GM19372 (cell line): ENCODE measurements around the gene LMBRD2.
"Not testable (repeated sequence)": the region's sequence is repeated elsewhere in the genome, so short reads cannot be mapped to it uniquely, and the experiment has no call there.

ENCODE experiments used
- ATAC-seq: cut with Tn5 transposase; IDR thresholded peaks from one replicate; pipeline ENCODE4 v1.9.1; 2021; ENCODE audit warnings: mild to moderate bottlenecking, low read depth, moderate library complexity; ENCODE audit not compliant: unreplicated experiment

LMBRD2 gene

GRCh38 chr5:36151434-36152323 lies at the start of gene LMBRD2, which contains the start of gene SKP2:
Gene LMBRD2 (minus strand): TSS chr5:36151887. CDS start chr5:36143349, 8,538 bp downstream.
Gene SKP2 (plus strand): TSS chr5:36152111. CDS start chr5:36152263, 152 bp downstream.
- peak; percentile 97 for ATAC-seq

DNA sequence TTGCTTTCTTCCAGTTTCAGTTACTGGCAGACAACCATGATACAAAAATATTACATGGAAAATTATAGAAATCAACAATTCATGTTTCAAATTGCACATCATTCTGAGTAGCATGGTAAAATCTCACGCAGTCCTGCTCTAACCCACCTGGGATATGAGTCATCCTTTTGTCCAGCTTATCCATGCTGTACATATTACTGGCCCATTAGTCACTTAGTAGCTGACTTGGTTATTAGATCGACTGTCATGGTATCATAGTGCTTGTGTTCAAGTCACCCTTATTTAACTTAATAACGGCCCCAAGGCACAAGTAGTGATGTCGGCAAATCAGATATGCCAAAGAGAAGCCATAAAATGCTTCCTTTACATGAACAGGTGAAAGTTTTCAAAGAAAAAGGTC lies 48.8 kb upstream of the LMBRD2 start:
- no peak for ATAC-seq

DNA sequence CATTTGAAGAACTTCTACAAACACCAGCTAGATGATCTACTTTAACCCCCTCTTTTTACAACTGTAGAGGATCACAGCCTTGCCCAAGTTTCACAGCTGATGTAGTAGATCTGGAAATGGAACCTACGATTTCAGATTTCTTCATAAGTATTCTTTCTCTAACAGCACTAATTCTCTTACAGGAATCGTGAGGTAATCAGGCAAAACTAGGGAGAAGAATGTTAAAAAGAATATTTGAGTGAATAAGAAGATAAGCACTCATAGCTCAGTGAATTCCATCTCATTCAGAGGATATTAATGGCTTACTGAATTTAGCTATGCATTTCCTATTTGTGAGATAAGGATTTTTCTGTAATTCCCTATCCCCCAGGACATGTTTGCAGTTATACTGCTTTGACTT lies 47.9 kb upstream of the LMBRD2 start:
- ATAC-seq = no peak

DNA sequence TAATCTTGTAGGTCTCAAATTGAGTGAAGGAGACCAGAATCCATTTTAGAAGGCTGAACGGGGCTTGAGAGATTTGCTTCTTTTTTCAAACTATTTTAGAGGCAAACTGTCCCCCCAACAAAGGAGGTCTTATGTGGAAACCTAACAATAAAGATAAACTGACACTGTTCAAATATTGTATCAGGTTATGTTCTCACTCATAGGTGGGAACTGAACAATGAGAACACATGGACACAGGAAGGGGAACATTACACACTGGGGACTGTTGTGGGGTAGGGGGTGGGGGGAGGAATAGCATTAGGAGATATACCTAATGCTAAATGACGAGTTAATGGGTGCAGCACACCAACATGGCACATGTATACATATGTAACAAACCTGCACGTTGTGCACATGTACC lies 47.1 kb upstream of the LMBRD2 start:
- ATAC-seq = not testable (repeated sequence)

GRCh38 chr5:36198281-36198680 lies 46.6 kb upstream of the LMBRD2 start:
- no peak for ATAC-seq

- no peak for ATAC-seq
These were observed 42.1 kb upstream of the LMBRD2 start for GRCh38 chr5:36193746-36194145.

- not testable (repeated sequence) for ATAC-seq
These were observed 32.7 kb upstream of the LMBRD2 start for GRCh38 chr5:36184408-36184807.

GRCh38 chr5:36181774-36182173 lies 30.1 kb upstream of the LMBRD2 start:
- ATAC-seq = no peak

- no peak for ATAC-seq
These were observed 29.1 kb upstream of the LMBRD2 start for GRCh38 chr5:36180556-36181350.

DNA sequence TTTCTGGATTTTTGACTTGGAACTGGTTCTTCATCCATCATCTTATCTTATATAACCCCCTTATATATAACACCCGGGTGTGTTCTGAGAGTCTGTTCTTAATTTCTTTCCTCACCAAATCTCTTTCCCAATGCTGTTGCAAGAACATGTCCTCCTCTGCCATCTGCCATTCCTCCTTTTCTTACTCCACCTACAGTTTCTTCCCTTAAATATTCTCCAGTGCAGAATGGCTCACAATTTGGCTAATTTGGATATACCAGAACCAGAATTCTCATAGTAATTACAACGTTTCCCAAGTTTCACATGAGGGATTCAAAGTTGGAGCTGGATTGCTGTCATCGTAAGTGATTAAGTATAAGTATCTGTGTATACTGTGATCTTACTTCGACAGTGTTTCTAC lies 28.3 kb upstream of the LMBRD2 start:
- ATAC-seq = no peak

DNA sequence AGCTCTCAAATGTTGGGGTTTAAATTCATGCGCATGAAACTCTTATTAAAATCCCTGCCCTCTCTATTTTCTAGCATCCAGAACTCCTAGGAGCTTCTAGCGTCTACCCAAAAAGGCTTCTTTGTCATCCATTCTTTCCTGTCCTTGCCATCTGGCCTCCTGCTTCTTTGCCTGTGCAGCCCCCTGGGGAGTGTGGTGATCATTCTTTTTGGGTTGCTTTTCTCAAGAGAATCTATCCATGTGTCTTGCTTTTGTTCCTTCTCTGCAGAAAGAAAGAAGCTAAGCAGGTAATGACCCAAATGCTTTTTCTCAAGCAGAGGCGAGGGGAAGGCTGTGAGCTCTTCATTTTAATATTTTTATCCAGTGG lies 26.8 kb upstream of the LMBRD2 start:
- ATAC-seq = no peak

DNA sequence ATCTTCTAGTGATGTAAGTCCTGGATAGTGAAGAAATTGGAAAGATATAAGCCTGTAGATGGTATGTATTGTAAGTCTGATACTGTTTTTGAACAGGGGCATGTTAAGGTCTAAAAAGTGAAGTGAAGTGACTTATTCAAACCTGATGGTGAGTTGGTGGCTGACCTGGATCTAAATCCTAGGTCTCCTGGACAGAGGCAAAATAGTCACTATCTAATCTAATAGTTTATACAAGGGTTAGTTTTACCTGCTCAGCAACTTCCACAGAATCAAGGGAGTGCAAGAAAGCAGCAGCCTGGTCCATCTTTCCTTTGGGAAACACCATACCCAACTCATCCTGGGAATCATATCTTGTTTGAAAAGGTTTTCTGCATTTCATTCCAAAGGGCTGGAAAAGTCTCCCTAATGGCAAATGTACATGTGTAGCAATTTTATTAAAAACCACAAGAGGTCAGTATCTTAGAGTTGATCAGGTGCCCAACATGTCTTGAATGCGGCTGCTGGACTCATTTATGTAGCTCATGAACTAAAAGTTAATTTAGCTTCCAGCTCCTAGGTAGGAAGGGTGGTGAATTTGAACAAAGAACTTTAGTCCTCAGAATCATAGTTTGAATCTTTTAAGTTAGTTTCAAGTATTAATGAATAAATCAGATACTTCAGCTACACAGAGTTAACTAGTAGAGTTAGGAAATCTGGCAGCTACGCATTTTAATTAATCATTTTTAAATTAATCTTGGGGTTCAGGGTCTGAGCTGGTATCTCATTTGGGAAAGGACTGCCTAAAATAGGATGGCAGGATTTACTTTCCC lies 26.2 kb upstream of the LMBRD2 start:
- ATAC-seq = no peak

GRCh38 chr5:36177154-36177553 lies 25.5 kb upstream of the LMBRD2 start:
- peak; percentile 94 for ATAC-seq

DNA sequence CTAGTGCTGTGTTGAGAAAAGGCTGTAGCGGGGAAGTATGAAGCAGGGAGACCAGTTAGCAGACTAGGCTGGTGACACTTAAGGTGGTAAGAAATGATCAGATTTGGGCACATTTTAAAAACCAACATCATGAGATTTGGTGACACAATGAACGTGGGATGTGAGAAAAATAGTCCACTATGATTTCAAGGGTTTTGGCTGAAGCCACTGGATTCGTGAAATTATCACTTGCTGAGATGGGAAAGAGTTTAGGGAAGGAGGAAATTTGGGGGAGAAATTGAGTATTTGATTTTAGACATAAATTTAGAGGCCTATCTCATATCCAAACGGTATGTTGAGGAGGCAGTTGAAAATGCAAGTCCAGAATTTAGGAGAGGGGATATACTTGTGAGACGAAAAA lies 23.4 kb upstream of the LMBRD2 start:
- no peak for ATAC-seq

- no peak for ATAC-seq
These were observed 22.4 kb upstream of the LMBRD2 start for GRCh38 chr5:36174119-36174518.

DNA sequence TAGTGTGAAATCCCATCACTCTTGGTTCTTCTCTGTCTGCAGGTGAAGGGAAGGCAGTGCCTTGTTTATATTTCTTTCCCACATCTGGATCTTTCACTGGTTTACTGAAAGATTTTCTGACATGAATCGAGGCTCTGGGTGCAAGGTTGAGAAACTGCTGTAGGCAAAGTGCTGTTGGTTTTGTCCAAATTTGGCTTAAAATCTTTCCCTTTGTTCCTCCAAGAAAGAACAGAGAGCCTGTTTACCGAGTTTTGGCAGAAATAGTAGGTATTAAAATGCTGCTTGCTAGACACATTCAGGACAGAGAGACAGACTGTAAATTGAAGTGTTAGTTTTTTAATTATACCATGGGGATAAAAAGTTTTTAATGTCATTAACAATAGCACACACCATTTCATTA lies 21.7 kb upstream of the LMBRD2 start:
- ATAC-seq = no peak

DNA sequence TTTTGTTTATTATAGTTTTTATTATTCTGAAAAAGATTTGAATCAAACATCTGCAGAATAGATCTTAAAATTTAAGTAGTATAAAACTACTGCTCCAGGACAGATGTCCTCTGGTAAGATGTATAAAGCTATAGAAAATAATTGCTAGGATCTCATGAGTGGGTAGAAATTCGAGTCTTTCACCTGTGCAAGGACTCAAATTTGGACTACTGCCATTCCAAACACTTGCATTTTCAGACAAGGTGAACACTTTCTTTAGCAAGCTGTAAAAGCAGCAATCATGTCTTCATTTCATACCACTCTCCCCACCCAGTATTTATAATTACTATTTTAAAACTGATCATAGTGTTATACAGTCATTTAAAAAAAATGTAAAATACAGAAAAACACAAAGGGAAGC lies 20.9 kb upstream of the LMBRD2 start:
- ATAC-seq = no peak

DNA sequence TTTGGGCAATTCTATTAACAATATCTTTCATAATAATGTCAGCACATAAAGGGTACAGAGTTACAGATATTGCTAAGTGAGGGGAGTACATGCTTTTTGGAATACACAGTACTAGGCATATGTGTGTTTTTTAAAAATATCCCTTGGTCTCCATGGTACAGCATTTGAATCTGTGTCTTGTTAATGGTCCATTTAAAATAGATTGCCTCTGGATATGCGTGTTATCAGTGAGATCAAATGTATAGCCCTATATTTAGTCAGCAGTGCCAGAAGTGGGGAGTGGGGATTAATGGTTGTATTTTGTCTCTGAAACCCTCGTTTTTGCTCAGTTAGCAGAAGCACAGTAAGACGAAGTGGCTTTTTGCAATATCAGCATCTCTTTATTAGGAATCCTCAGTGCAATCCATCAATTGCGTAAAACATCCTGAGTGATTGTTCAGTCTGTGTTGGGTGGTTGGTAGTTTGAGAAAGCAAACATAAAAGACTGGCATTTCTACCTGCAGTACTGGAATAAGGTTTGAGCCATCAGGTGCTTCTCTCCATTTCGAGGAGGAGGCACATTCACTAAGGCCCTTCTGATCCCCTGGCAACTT lies 19.2 kb upstream of the LMBRD2 start:
- no peak for ATAC-seq

DNA sequence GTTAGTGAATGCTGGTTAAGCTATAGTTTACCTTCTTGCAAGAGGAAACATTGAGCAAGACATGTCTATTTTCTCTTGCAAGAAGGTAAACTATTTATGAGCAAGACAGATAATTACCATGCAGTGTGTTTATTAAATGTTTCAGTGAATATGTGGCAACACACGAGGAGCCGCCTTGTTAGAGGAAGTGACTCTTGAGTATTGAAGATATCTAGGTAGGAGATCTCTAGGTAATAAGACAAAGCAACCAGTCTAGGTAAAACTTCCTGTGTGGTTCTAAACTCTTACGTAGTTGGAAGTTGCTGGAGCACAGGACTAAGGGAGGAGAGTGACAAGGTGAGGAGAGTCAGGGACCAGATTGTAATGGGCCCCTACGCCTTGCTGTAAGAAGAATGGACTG lies 17.1 kb upstream of the LMBRD2 start:
- ATAC-seq = no peak

DNA sequence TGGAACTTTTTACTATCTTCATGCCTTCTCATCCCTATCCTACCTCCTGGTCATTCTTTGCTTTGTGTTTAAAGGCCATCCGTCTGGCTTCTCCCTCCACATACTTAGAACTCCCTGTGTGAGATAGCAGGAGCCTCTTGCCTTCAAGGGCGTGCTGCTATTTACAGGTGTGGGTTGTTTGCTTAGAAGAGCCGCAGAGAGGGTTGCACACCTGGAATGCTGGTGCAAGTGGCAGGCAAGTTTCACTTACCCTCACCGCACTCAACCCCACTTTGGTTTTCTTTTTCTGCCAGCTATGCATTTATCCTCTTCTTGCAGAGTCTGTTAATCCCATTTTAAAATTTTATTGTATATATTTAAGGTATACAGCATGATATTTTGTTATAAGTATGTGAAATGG lies 12.8 kb upstream of the LMBRD2 start:
- no peak for ATAC-seq
